ENCODE data around the gene TAB2.
A peak's percentile ranks its signal among the peaks of the same experiment; 100 is the strongest.

The TAB2 gene

DNA sequence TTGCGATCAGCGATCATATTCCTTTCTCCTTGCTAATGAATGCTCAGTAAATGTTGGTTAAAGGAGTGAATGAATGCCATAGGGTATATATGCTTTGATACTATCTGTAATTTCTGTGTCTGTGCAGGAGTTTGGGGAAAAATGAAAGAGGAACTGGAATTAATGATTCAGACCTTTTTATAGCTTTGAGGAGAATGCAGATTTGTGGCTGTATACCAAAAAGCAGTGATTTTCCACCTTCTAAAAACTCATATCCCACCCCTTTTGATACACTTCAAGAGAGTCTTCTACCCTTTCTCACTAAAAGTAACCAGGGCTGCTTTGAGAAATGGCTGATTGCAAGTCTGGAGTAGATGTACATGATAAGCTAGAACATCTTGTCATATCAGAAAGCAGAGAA is 56.0 kb downstream of the TAB2 start:
- H3K9ac ChIP-seq (ENCODE audit: low read length): no peak overlapping the region
- no peak overlapping the region for H2AFZ ChIP-seq (ENCODE audit: low read depth, low read length)
- H3K79me2 ChIP-seq (ENCODE audit: low read length): peaks cover 73% of the 10 kb centered on the region
- no peaks in the 10 kb centered on the region for H3K27me3 ChIP-seq (ENCODE audit: low read depth, low read length)
- H3K4me1 ChIP-seq (ENCODE audit: low read length): peaks cover 36% of the 10 kb centered on the region
- TF ChIP-seq, protein P1, sequence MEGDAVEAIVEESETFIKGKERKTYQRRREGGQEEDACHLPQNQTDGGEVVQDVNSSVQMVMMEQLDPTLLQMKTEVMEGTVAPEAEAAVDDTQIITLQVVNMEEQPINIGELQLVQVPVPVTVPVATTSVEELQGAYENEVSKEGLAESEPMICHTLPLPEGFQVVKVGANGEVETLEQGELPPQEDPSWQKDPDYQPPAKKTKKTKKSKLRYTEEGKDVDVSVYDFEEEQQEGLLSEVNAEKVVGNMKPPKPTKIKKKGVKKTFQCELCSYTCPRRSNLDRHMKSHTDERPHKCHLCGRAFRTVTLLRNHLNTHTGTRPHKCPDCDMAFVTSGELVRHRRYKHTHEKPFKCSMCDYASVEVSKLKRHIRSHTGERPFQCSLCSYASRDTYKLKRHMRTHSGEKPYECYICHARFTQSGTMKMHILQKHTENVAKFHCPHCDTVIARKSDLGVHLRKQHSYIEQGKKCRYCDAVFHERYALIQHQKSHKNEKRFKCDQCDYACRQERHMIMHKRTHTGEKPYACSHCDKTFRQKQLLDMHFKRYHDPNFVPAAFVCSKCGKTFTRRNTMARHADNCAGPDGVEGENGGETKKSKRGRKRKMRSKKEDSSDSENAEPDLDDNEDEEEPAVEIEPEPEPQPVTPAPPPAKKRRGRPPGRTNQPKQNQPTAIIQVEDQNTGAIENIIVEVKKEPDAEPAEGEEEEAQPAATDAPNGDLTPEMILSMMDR (IDR thresholded peaks at IDR 0.05; ENCODE audit: low read depth, low read length): no peak
- no peak for TF ChIP-seq EZH2phosphoT487 (IDR thresholded peaks at IDR 0.05; ENCODE audit: low read depth)
- H3K4me3 ChIP-seq (ENCODE audit: low read length): no peak overlapping the region
- peaks cover 81% of the 10 kb centered on the region for H4K20me1 ChIP-seq (ENCODE audit: insufficient read depth, low read length)
- peaks cover 31% of the 10 kb centered on the region for H3K36me3 ChIP-seq (replicated peaks; ENCODE audit: low read depth, low read length)
- no peaks in the 10 kb centered on the region for H3K9me3 ChIP-seq (ENCODE audit: insufficient read depth, low read length)
- peak overlapping the region; percentile 47 for H3K4me2 ChIP-seq (ENCODE audit: low read length)
- no peak overlapping the region for H3K27ac ChIP-seq (ENCODE audit: low read length)

DNA sequence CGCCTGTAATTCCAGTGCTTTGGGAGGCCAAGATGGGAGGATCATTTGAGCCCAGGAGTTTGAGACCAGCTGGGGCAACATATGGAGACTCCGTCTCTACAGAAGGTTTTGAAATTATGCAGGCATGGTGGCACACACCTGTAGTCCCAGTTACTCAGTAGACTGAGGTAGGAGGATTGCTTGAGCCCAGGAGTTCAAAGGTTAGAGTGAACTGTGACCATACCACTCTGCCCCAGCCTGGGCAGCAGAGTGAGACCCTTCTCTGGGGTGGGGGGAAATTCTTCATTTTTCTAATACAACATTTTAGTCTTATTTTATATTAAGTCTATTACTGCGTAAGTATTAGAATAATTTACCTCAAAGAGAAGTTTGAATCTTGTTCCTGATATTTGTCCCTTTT is 62.5 kb downstream of the TAB2 start:
- H4K20me1 ChIP-seq (ENCODE audit: insufficient read depth, low read length): peaks cover 33% of the 10 kb centered on the region
- H3K27me3 ChIP-seq (ENCODE audit: low read depth, low read length): no peaks in the 10 kb centered on the region
- no peaks in the 10 kb centered on the region for H3K9me3 ChIP-seq (ENCODE audit: insufficient read depth, low read length)
- H3K79me2 ChIP-seq (ENCODE audit: low read length): peaks cover 65% of the 10 kb centered on the region
- no peak overlapping the region for H3K27ac ChIP-seq (ENCODE audit: low read length)
- no peak overlapping the region for H3K4me3 ChIP-seq (ENCODE audit: low read length)
- no peak for TF ChIP-seq EZH2phosphoT487 (IDR thresholded peaks at IDR 0.05; ENCODE audit: low read depth)
- TF ChIP-seq, protein P1 (IDR thresholded peaks at IDR 0.05; ENCODE audit: low read depth, low read length): no peak
- no peak overlapping the region for H3K9ac ChIP-seq (ENCODE audit: low read length)
- peaks cover 43% of the 10 kb centered on the region for H3K36me3 ChIP-seq (replicated peaks; ENCODE audit: low read depth, low read length)
- H2AFZ ChIP-seq (ENCODE audit: low read depth, low read length): no peak overlapping the region
- H3K4me1 ChIP-seq (ENCODE audit: low read length): peaks cover 25% of the 10 kb centered on the region
- H3K4me2 ChIP-seq (ENCODE audit: low read length): no peak overlapping the region

DNA sequence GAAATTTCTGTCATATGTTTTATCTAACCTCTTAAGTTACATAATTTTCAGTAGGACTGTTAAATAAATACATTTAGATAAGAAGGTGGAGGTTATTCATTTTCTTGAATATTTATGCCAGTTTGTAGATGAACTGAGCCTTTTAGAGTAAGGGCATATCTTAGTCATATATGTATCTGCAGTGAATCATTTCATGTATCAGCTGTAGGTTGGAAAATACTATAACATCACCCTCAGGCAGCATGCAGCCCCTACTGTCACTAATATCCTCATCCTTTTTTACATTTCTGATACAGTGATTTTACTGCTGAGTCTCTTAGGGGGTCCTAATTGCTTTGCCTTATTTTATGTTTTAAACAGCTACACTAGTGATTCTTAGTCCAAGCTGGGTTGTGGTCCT is 63.0 kb downstream of the TAB2 start:
- no peak overlapping the region for H2AFZ ChIP-seq (ENCODE audit: low read depth, low read length)
- H3K4me2 ChIP-seq (ENCODE audit: low read length): no peak overlapping the region
- no peak overlapping the region for H3K4me3 ChIP-seq (ENCODE audit: low read length)
- H4K20me1 ChIP-seq (ENCODE audit: insufficient read depth, low read length): peaks cover 30% of the 10 kb centered on the region
- H3K4me1 ChIP-seq (ENCODE audit: low read length): peaks cover 25% of the 10 kb centered on the region
- no peak for TF ChIP-seq EZH2phosphoT487 (IDR thresholded peaks at IDR 0.05; ENCODE audit: low read depth)
- TF ChIP-seq, protein P1 (IDR thresholded peaks at IDR 0.05; ENCODE audit: low read depth, low read length): no peak
- peaks cover 49% of the 10 kb centered on the region for H3K36me3 ChIP-seq (replicated peaks; ENCODE audit: low read depth, low read length)
- H3K9me3 ChIP-seq (ENCODE audit: insufficient read depth, low read length): no peaks in the 10 kb centered on the region
- H3K27ac ChIP-seq (ENCODE audit: low read length): no peak overlapping the region
- H3K79me2 ChIP-seq (ENCODE audit: low read length): peaks cover 66% of the 10 kb centered on the region
- no peaks in the 10 kb centered on the region for H3K27me3 ChIP-seq (ENCODE audit: low read depth, low read length)
- H3K9ac ChIP-seq (ENCODE audit: low read length): no peak overlapping the region

DNA sequence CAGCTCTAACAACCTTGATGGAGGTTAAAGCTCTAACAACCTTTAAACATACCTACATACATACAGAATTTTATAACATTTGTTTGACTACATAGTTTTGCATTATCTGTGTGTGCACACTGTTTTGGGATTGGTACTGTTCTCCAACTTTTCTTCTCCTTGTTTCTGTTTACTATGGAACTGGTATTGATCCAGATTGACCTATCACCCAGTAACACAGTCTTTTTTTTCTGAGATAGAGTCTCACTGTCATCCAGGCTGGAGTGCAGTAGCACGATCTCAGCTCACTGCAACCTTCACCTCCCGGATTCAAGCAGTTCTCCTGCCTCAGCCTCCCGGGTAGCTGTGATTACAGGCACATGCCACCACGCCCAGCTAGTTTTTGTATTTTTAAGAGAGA is 65.9 kb downstream of the TAB2 start:
- no peak overlapping the region for H3K4me3 ChIP-seq (ENCODE audit: low read length)
- peaks cover 76% of the 10 kb centered on the region for H3K79me2 ChIP-seq (ENCODE audit: low read length)
- H4K20me1 ChIP-seq (ENCODE audit: insufficient read depth, low read length): peaks cover 12% of the 10 kb centered on the region
- no peak overlapping the region for H3K9ac ChIP-seq (ENCODE audit: low read length)
- no peak overlapping the region for H3K4me2 ChIP-seq (ENCODE audit: low read length)
- H3K27me3 ChIP-seq (ENCODE audit: low read depth, low read length): no peaks in the 10 kb centered on the region
- 0 out of 2 replicates have a peak, but pooled peaks cover 5% of the 10 kb centered on the region for H3K9me3 ChIP-seq (ENCODE audit: insufficient read depth, low read length)
- H3K27ac ChIP-seq (ENCODE audit: low read length): no peak overlapping the region
- no peak for TF ChIP-seq EZH2phosphoT487 (IDR thresholded peaks at IDR 0.05; ENCODE audit: low read depth)
- TF ChIP-seq, protein P1 (IDR thresholded peaks at IDR 0.05; ENCODE audit: low read depth, low read length): no peak
- H3K4me1 ChIP-seq (ENCODE audit: low read length): peaks cover 21% of the 10 kb centered on the region
- no peak overlapping the region for H2AFZ ChIP-seq (ENCODE audit: low read depth, low read length)
- H3K36me3 ChIP-seq (replicated peaks; ENCODE audit: low read depth, low read length): peaks cover 64% of the 10 kb centered on the region
